Upper lobe of left lung (tissue), 4 donors: ENCODE results near the gene GRIK3.

Experiments used
- CTCF ChIP-seq, 6 experiments: fragments of 450-650 bp in 4 of 6; fragments of 200-600 bp in 2 of 6; sonication (generic) in 2 of 6; IDR thresholded peaks; one replicate each; pipeline ENCODE4 v1.5.1; 2016 to 2019; ENCODE audit warnings: antibody characterized with exemption in 6 of 6
- EP300 ChIP-seq, 4 donors: sonication (generic); formaldehyde crosslinking; IDR thresholded peaks; one replicate each; pipeline ENCODE4 v1.5.1; 2017; ENCODE audit warnings: antibody characterized with exemption in 4 of 4, control low read depth in 2 of 4
- POLR2A ChIP-seq, 4 donors: fragments of 450-650 bp; IDR thresholded peaks; one replicate each; pipeline ENCODE4 v1.5.1; 2016 to 2017; ENCODE audit warnings: antibody characterized with exemption in 4 of 4, mild to moderate bottlenecking in 2 of 4
- POLR2AphosphoS5 ChIP-seq, 2 donors: sonication (generic); formaldehyde crosslinking; IDR thresholded peaks; one replicate each; pipeline ENCODE4 v1.5.1; 2017; ENCODE audit warnings: antibody characterized with exemption in 2 of 2

GRCh38 chr1:36782085-36782484 lies 252.2 kb downstream of the GRIK3 start:
- no peak for TF ChIP-seq CTCF (IDR thresholded peaks at IDR 0.05)
- no peak for TF ChIP-seq POLR2A (IDR thresholded peaks at IDR 0.05)
- no peak for TF ChIP-seq EP300 (IDR thresholded peaks at IDR 0.05)
- TF ChIP-seq POLR2AphosphoS5 (IDR thresholded peaks at IDR 0.05), result no peak
